Lung (tissue), 12 donors: ENCODE results near the gene TFAP2A. TPM values are rescaled to one million over a fixed set of nuclear protein-coding genes. Genes with fewer than 3 reads are reported as not detected.

Experiments
- ATAC-seq: fragments of 200-7000 bp; cut with Tn5 transposase; one replicate; pipeline ENCODE4 v1.9.1; 2020; ENCODE audit warnings: moderate number of reproducible peaks; ENCODE audit not compliant: insufficient read depth, low FRiP score
- DNase-seq, 3 donors: peaks; one replicate each; pipeline ENCODE4 v3.0.0-alpha.2; 2013 to 2017
- H3K27ac ChIP-seq, 2 donors: one replicate each; pipeline ENCODE4 v1.5.1; 2013; ENCODE audit warnings: mild to moderate bottlenecking in 2 of 2, moderate library complexity in 2 of 2, control low read depth in 1 of 2, inconsistent platforms in 1 of 2, low read depth in 1 of 2, low read length in 1 of 2
- H3K27me3 ChIP-seq, 3 donors: one replicate each; pipeline ENCODE4 v1.5.1; 2013; ENCODE audit warnings: low read length in 2 of 3; ENCODE audit not compliant: control insufficient read depth in 3 of 3, insufficient read depth in 3 of 3
- H3K36me3 ChIP-seq, 4 donors: one replicate each; pipeline ENCODE4 v1.5.1; 2013; ENCODE audit warnings: low read length in 4 of 4, mild to moderate bottlenecking in 1 of 4, moderate library complexity in 1 of 4; ENCODE audit not compliant: control insufficient read depth in 4 of 4, insufficient read depth in 4 of 4
- H3K4me1 ChIP-seq, 5 donors: one replicate each; pipeline ENCODE4 v1.5.1; 2013; ENCODE audit warnings: low read length in 5 of 5, mild to moderate bottlenecking in 2 of 5, moderate library complexity in 1 of 5; ENCODE audit not compliant: control insufficient read depth in 5 of 5, insufficient read depth in 5 of 5
- H3K4me3 ChIP-seq: one replicate; pipeline ENCODE4 v1.5.1; 2013; ENCODE audit warnings: mild to moderate bottlenecking, control low read depth, moderate library complexity
- H3K9ac ChIP-seq, 2 donors: one replicate each; pipeline ENCODE4 v1.5.1; 2013; ENCODE audit warnings: low read length in 2 of 2, control low read depth in 1 of 2; ENCODE audit not compliant: insufficient read depth in 1 of 2
- H3K9me3 ChIP-seq, 4 donors: one replicate each; pipeline ENCODE4 v1.5.1; 2013; ENCODE audit warnings: low read length in 3 of 4, mild to moderate bottlenecking in 1 of 4, moderate library complexity in 1 of 4; ENCODE audit not compliant: control insufficient read depth in 4 of 4, insufficient read depth in 3 of 4
- WGBS, 2 donors: extraction: QIAGEN DNeasy Blood & Tissue Kit; methylation state at CpG; one replicate each; pipeline ENCODE4 v1.1.7; 2013; 5-methylcytosine and 5-hydroxymethylcytosine counted together
- polyA plus RNA-seq, 2 donors: library from polyadenylated mRNA; stranded (reverse); fragments of 200-250 nt; gene quantifications; one replicate each; pipeline ENCODE4 v1.2.1, GENCODE V29; 2013
- total RNA-seq, 2 donors: library from RNA; depleted of rRNA in 1 of 2; stranded (reverse); fragments of >200 nt in 1 of 2; gene quantifications; one replicate each; pipeline ENCODE4 v1.2.1, GENCODE V29; 2014 to 2021
- TF ChIP-seq, protein P1 (sequence below): IDR thresholded peaks from 2 replicates; pipeline ENCODE4 v1.5.1; 2012; ENCODE audit warnings: mild to moderate bottlenecking; ENCODE audit errors: control extremely low read depth, extremely low read depth
- donor health status: control.
- donor health status: control.
- donor health status: Bipolar disorder and iron deficiency.
- donor health status: healthy.
- donor health status: DM: yes; HTN: yes; CAD: no.

TFAP2A gene
- total and polyA plus RNA-seq, 4 donors, result 0.14 to 2.7 (median 0.64) TPM

DNA sequence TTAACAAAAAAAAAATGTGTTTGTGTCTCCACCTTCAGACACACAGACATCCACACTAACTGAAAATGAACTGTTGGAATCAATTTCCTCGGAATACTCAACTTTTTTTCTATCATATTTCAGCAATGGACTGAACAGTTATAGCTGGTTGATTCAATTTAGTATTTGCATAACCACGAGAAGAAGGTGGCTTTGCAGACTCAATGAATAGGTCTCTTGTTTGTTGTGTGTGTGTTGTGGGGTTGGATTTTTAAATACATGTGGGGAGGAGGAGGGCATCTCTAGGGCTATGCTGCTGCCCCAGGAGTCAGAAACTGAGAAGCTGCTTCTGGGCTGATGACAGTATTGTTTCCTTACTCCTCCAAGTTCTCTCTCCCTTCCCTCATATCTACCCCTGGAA is 28.7 kb downstream of the TFAP2A start:
- DNase-seq (no peak), ATAC-seq (no peak)
- Histone ChIP-seq H3K27me3 (peaks cover 19 to 100% (median 92%) of the 10 kb centered on the region in 3 donors), H3K4me1 (peaks cover 0 to 10% (median 0%) of the 10 kb centered on the region in 5 donors), H3K9ac (no peak overlapping the region), H3K27ac (no peak overlapping the region), H3K36me3 (no peaks in the 10 kb centered on the region), H3K4me3 (no peak overlapping the region), H3K9me3 (peaks cover 0 to 18% (median 0%) of the 10 kb centered on the region in 4 donors)
- TF ChIP-seq, protein P1, sequence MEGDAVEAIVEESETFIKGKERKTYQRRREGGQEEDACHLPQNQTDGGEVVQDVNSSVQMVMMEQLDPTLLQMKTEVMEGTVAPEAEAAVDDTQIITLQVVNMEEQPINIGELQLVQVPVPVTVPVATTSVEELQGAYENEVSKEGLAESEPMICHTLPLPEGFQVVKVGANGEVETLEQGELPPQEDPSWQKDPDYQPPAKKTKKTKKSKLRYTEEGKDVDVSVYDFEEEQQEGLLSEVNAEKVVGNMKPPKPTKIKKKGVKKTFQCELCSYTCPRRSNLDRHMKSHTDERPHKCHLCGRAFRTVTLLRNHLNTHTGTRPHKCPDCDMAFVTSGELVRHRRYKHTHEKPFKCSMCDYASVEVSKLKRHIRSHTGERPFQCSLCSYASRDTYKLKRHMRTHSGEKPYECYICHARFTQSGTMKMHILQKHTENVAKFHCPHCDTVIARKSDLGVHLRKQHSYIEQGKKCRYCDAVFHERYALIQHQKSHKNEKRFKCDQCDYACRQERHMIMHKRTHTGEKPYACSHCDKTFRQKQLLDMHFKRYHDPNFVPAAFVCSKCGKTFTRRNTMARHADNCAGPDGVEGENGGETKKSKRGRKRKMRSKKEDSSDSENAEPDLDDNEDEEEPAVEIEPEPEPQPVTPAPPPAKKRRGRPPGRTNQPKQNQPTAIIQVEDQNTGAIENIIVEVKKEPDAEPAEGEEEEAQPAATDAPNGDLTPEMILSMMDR, result no peak
- WGBS, 2 donors, result 2 to 9% methylated on average over 2 of the region's 2 CpGs

DNA sequence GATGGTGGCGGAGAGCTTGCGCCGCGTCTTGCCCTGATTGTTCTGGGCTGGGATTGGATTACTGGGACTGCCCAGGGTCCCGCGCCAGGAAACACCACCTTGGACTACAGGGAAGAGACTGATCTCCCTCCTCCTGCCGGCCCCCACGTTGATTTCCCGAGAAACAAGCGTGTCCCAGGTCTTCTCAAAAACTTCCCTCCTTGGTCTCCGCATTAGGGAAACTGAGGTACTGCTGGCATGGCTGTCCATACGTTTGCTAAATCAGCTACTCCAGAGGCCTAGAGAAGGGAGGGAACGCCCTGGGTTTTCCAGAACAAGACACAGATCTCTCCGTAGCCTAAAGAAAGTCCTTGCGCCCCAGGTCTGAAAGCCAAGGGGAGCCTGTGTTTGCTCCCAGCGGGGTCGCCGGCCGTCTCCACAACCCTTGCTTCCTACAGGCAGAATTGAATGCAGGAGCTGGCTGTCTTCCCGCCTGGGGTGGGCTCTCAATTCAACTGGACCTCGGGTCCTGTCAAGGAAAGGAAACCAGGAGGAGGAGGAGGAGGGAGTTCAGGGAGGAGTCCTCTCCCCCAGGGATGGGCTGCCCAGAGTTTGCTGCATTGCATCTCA is 29.2 kb downstream of the TFAP2A start:
- Histone ChIP-seq H3K9me3 (peaks cover 0 to 19% (median 0%) of the 10 kb centered on the region in 4 donors), H3K27me3 (peaks cover 22 to 100% (median 94%) of the 10 kb centered on the region in 3 donors), H3K9ac (no peak overlapping the region), H3K4me1 (peaks cover 0 to 10% (median 0%) of the 10 kb centered on the region in 5 donors), H3K27ac (no peak overlapping the region), H3K36me3 (no peaks in the 10 kb centered on the region), H3K4me3 (no peak overlapping the region)
- TF ChIP-seq, protein P1, result no peak
- no peak for DNase-seq
- WGBS, 2 donors, result 10 to 13% methylated on average over 21 of the region's 21 CpGs
- ATAC-seq, result no peak

DNA sequence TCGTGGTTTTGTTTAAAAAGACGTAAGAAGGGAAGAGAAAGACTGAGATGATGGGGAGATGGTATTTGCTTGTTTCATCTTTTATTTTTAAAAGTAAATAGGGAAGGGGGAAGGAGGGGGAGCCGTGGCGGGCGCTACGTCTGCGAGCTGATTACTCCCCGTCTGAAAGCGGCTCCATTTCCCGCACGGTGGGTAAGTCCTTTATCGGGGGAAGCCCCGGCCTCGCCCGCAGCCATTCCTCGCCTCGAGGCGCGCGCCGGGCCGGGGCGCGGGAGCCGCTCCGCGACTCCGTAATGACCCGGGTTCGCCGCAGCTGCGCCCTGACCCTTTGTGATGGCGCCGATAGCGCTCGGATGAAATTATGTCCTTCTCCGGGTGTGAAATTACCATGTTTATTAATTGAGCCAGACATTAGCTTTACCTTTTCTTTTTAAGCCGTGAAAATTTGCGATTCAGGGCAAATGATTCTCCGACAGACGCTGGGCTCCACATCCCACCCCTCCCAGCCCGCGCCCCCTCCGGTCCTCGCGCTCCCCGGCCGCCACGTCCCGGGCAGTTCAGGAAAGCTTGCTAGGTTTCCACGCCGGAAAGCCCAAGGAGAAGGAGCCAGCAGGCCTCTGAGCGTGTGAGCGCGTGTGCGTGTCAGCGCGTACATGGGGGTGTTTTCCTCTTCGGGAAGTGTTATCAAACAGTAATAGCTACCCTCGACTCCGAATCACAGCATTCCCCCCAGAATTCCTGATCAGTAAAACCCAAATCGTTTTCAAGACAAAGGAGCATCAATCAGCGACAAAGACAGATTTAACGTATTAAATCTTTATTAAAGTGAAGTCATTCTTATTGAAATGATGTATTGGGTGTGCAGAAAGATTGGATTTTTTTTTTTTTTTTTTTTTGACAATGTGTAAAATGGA is 30.0 kb downstream of the TFAP2A start:
- peaks cover 0 to 15% (median 0%) of the 10 kb centered on the region in 4 donors for H3K9me3 ChIP-seq
- TF ChIP-seq, protein P1, result no peak
- peaks cover 0 to 10% (median 0%) of the 10 kb centered on the region in 5 donors for H3K4me1 ChIP-seq
- no peak for ATAC-seq
- H3K36me3 ChIP-seq, result no peaks in the 10 kb centered on the region
- H3K4me3 ChIP-seq, result no peak overlapping the region
- peaks cover 22 to 99% (median 95%) of the 10 kb centered on the region in 3 donors for H3K27me3 ChIP-seq
- WGBS, 2 donors, result 8 to 11% methylated on average over 64 of the region's 64 CpGs
- peak in 2 of 3 donors; percentile 11 to 15 for DNase-seq
- no peak overlapping the region for H3K9ac ChIP-seq
- no peak overlapping the region for H3K27ac ChIP-seq
